Activated CD4-positive, alpha-beta T cell treated with anti-CD3 and anti-CD28 coated beads for 24 hours (primary cell): Measurements from ENCODE around the gene GPC3.
"Not testable (repeated sequence)": the region's sequence is repeated elsewhere in the genome, so short reads cannot be mapped to it uniquely, and the experiment has no call there.

Experiments
- DNase-seq, 2 donors: peaks; one replicate each; pipeline ENCODE4 v3.0.0-alpha.2; 2020; ENCODE audit warnings: low read depth in 2 of 2

GPC3 gene

DNA sequence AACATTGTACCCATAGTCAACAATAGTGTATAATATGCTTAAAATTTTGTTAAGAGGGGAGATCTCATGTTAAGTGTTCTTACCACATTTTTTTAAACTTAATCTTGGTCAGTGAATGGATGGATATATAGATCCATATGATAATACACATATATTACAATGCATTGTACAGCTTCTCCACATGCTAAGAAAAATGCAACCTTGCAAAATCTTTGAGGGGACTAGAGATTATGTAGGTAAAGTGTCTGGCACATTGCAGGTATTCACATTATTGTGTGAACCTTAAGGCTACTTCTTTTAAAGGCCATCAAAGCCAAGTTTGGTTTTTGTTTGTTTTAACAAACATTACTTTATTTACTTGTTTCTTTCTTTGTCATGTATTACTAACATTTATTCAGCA, 10.4 kb upstream of the GPC3 start:
- DNase-seq, result no peak

DNA sequence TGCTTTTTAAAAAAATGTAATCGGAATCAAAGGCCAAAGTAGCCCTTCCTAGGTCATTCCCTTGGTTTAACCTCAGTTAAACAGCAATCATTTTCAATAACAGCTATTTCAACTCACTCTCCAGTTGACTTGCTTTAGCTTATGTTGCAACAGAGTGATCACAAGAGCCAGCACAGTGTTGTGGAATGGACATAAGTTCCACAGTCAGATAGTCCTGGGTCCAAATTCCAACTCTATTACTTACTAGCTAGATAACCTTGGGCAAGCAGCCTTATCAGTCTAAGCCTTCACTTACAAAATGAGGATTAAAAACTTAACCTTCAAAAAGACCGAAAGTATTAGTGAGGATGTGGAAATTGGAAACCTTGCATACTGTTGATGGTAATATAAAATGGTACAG, 9.2 kb upstream of the GPC3 start:
- DNase-seq, result no peak

- DNase-seq, result no peak
Observed at GRCh38 chrX:133992882-133993281, 7.5 kb upstream of the GPC3 start.

DNA sequence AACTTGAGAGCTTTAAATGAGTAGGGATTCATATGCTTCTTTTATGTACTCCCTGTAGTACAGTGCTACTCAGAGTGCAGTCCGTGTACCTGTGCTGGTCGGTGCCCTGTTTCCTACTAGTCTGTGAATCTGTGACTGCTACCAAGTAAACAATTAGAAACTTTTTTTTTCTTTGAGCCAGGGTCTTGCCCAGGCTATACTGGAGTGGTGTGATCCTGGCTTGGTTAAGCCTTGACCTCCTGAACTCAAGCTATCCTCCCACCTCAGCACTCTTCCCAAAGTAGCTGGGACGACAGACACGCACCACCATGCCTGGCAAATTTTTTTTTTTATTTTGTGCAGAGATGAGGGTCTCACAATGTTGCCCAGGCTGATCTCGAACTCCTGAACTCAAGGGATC, 6.4 kb upstream of the GPC3 start:
- no peak for DNase-seq

GRCh38 chrX:133991057-133991456, 5.7 kb upstream of the GPC3 start:
- not testable (repeated sequence) for DNase-seq

DNA sequence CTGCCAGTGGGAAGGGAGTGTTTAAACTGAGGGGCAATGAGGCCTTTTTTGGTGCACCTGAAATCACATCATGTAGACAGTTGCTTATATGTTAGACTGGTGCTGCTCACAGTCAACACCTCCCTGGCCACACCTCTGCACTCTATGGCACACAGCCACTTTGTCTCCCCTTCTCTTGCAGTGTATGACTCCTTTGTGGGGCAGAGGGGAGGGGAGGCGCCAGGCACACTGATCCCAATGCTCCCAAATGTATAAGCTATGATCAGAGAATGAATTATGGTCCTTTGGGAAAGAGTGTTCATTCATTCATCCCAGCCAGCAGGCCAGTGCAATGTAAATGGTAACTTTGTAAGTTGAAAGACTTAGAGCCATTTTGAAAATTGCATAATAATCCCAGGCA, 4.6 kb upstream of the GPC3 start:
- DNase-seq, result no peak

DNA sequence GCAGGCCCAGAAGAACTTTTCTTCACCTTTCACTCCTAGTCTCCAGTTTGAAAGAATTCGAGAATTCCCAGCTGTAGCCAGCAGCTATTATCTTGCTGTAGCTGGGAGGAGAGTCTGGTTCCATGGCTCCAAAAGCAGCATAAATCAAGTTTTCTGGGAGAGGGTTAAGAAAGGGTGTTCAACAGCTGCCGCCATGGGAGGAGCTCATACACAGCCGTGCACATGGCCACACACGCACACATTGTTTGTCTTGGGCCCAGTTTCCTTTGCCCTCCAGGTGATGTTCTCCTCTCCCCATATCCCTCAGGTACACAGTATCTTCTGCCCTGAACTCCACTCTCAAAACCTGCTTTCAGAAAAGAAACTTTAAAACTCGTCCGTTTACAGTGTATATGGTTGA, 4.1 kb upstream of the GPC3 start:
- DNase-seq, result no peak

DNA sequence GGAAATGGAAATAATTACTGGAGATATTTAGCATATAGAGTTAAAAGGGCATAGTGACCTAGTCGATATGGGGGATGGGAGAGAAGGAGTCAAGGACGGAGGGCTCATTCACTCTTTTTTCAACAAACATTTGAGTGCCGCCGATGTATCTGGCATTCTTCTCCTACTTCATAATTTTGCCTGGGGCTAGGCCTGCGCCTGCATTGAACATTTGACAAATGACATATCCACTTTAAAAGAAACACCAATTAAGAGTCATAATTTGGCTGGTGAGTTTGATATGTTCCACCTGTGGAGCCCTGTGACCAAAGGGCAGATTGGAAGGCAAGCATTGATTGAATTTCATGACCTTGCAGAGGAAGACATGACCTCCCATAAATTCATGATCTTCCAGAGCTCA, 2.6 kb upstream of the GPC3 start:
- DNase-seq, result no peak

- no peak for DNase-seq
Observed at GRCh38 chrX:133987188-133987587, 1.8 kb upstream of the GPC3 start.

DNA sequence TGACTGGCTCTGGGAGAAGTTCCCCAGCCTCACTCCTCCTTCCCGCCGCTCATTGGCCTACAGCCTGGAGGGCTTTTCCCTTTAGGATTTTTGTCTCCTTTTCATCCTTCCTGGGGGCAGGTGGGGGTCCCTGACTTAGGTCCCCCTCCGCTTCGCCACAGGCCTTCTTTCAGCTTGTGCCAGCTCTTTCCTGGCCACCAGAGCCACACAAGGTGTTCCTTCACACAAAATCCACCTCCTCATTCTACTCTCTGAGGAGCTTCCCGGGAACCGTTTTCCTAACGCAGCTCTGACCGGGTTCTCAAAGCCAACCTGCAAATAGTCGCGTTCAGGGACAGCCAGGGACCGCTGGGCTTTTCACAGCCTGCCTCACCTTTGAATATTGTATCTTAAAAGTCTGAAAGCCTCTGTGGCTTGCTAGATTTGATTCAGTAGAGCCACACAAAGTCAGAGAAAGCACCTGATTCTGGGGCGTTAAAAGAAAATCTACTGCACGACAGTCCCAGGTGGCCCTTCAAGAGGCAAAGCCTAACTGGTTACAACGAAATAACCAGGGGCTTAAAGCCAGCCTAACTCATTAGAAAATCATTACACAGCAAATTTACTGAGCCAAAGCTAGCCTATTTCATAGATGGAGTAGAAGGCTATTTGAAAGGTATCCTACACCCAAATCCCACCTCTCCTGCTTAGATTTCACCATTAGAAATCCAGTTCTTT, 731 bp upstream of the GPC3 start:
- no peak for DNase-seq

GRCh38 chrX:133984857-133985163, 584 bp downstream of the GPC3 start:
- no peak for DNase-seq

DNA sequence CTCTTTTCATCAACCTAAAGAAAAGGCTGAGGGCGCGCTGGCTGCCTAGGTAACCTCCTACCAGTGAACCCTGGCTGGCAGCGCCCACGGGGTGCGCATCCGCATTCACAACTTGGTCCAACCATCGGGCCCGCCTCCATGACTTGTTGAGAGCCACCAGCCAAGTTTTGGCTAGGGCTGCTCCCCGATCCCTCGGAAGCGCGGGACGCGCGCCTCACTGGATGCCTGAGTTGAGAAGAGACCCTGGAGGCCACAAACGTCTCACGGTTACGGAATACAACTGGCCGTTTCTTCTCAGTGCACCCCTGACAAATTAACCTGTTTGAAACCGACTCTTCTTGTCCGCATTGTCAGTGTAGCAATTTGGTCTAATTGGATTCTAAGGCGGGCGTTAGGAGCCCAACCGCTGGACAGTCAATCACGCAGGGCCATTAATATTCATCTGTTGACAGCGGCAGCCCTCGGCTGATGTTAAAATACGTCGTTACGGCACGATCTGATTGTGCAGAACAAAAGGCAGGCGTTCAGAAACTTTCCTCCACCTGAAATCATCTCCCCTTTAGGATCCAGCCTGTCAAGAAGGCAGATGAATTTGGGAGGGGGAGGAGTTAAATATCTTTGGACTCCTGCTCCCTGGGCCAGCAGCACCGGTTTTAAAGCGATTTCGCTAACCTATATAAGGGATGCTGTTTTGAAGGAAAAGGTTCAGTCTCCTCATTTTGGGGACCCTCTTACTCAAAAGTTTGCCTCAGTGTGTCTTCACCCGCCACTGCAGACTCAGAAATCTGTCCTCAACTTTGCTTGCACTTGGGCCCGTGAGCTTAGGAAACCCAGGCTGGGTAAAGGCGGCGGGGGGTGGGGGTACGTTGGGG, 1.2 kb downstream of the GPC3 start:
- DNase-seq, result no peak

DNA sequence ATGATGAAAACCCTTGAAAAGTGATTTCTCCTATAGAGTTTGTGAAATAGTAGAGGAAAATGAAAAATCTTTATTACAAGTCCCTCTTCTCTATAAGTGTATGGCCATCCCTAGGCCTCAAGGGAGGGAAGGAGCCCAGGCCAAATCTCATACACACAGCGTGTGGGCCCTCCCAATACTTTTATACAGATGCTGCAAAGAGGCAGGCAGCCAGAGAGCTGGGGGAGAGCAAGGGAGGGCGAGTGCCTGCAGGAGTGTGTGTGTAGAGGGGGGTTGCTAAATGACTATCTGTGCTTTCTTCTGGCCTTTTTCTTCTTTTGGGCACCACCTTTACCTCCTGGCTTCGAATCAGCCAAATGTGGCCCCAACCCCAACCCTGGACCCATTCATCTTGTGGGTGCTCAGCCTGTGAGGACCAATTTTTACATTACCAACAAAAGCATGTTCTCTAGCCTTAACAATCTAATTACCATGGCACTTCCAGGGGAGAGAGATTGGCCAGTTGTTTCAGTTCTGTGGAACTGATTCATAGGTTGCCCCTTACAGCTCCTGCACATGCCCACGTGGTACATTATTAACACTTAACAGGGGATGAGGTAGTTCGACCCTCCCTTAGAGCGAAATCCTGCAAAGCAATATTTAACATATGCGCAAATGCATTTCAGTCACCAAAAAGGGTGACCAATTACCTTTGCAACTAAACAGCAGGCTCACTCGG, 2.0 kb downstream of the GPC3 start:
- DNase-seq, result no peak

DNA sequence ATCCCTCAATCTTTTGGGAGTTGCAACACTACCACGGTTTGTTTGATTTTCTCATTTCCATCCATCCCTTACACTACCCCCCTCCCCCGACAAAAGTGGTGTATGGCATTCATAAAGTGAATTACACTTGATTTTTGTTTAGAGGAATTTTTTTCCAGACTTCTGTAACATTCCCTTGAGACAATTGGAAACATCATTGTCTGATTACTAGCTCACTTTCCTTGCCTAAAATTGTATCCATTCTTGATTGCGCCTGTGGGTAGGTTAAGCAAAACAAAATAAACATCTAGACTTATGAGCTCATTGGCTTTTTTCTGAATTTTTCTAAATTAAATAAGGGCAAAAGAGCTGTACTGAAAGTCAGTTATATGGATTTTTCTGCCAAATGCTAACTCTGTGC, 3.5 kb downstream of the GPC3 start:
- DNase-seq, result no peak

DNA sequence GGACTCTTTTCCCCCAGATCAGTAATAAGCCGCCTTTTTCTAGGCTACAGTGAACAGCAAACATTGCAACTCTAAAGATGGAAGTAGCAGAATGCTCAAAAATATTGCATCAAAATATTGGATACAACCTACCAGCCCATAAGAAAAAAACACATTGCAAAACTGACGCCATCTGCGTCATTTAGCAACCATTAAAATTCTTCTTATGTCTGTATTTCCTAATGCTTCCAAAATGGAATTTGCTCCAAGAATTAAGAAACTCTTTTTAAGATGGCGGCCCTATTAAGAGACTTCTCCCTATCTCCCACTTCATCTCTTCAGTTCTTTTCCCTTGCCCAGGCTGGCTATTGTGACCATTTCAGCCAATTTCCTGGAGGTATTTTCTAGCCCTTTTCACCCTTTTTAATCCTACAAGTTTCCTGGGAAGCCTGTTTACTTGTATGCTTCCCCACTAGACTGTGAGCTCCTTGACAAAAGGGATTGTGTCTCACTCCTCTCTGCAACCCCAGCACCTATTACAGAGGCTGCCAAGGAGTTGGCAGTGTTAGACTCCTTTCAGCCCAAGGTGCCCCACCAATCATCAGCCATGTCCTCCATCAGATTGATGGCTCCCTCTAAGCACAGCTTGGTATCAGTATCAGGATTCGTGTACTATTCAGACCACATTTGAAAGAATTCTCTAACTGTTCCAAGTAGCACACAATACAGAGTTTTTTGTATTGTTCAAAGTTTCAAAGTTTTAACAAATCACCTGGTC, 4.4 kb downstream of the GPC3 start:
- no peak for DNase-seq

DNA sequence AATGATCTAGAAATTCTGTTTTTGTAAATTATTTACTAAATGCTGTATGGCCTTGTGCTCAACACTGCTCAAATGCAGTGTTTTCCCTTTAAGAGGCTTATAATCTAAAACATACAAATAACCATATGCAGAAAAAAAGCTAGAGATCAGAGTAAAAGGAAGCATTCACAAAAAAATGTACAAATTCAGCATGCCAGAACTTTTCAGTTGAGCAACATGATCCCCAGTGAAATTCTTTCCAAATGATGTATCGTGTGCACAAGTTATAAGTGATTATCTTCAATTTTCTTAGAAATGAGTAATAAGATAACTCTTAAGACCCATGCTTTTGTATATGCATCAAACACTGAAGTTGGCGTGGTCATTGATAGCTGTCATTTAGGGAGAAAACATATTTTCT, 5.0 kb downstream of the GPC3 start:
- DNase-seq, result no peak

DNA sequence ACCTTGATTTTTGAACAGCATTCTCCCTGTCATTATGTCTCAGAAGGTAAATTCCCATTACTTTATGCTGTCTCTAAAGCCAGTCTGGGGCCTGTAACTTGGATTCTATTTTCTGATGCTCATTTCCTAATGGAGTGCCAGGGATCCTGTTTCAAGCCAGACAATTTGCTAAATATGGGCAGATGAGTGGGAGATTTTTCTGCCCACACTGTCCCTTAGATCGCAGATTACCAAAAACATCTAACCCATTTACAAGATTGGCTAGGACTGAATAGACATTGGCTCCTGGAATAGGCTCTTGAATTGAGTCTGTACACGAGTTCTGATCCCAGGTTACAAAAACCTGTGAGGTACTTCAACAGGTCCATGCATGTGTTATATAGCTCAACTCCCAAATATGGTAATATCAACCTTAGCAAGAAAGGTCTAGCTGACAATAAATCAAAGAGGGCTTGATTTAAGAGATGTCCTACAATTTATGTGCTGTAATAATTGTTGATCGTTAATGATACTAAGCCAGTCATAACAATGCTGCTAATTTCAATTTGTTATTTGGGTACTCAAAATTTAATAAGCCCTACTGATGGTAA, 5.7 kb downstream of the GPC3 start:
- no peak for DNase-seq

DNA sequence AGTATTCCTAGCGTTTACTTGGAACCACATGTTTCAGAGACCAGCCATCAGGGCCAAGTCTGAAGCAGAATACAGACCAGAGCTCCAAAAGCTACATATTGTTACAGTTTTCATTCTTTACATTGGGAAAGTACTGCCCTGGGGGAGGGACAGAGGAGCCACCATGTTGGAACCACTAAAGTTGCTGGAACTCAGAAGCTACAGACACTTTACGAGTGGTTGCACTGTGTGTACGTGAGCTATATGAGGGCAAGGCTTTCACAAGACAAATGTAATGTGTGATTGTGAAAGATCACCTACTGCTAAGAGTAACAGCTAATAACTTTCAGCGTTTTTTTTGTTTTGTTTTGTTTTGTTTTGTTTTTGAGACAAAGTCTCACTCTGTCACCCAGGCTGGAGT, 11.7 kb downstream of the GPC3 start:
- no peak for DNase-seq

GRCh38 chrX:133972916-133973315, 12.5 kb downstream of the GPC3 start:
- DNase-seq, result no peak

GRCh38 chrX:133971586-133971985, 13.8 kb downstream of the GPC3 start:
- no peak for DNase-seq

GRCh38 chrX:133970076-133970475, 15.3 kb downstream of the GPC3 start:
- no peak for DNase-seq

DNA sequence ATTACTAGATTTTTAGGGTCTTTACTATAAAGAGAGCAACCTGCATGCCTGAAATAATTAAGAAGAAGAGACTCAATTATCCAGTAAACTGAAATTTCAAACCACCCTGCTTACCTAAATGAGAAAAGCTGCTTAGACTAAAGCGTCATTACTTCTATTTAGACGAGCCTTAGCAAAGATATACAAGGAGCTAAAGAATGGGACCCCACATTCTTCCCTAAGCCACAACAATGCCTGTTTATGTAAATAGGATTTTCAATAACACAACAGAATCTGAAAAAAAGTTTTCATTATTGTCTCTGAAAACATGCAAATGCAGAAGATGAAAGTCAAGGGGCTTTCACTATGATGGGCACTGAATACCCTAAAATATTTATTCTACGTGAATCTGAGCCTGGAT, 16.2 kb downstream of the GPC3 start:
- DNase-seq, result no peak
